Right atrium auricular region (tissue), 2 donors: Measurements from ENCODE around the gene KTN1. TPM values are rescaled to one million over a fixed set of nuclear protein-coding genes. Genes with fewer than 3 reads are reported as not detected.

Experiments used
- DNase-seq: peaks from one replicate; pipeline ENCODE4 v3.0.0-alpha.2; 2019; ENCODE audit warnings: low spot score
- H3K27ac ChIP-seq, 2 donors: fragments of 200-600 bp; sonication (generic); 1 replicate in 1 of 2; 2 replicates in 1 of 2; pipeline ENCODE4 v1.5.1; 2016 to 2019
- H3K27me3 ChIP-seq, 2 donors: fragments of 200-600 bp; sonication (generic); one replicate each; pipeline versions ENCODE4 v1.5.1 to v1.6.0; 2017 to 2019
- H3K36me3 ChIP-seq: fragments of 200-600 bp; sonication (generic); one replicate; pipeline ENCODE4 v1.5.1; 2016
- H3K4me1 ChIP-seq, 2 donors: fragments of 200-600 bp; sonication (generic); one replicate each; pipeline versions ENCODE4 v1.5.1 to v1.6.0; 2017 to 2019
- H3K4me3 ChIP-seq, 2 donors: fragments of 200-600 bp; sonication (generic); 1 replicate in 1 of 2; 2 replicates in 1 of 2; pipeline ENCODE4 v1.5.1; 2017 to 2019; ENCODE audit warnings: mild to moderate bottlenecking in 1 of 2, moderate library complexity in 1 of 2
- H3K9me3 ChIP-seq, 2 donors: fragments of 200-600 bp; sonication (generic); one replicate each; pipeline ENCODE4 v1.5.1; 2019
- CTCF ChIP-seq, 2 donors: fragments of 200-600 bp; sonication (generic); IDR thresholded peaks; one replicate each; pipeline ENCODE4 v1.5.1; 2019; ENCODE audit warnings: antibody characterized with exemption in 2 of 2
- total RNA-seq, 2 donors: library from RNA; depleted of rRNA; stranded (reverse); fragments of >200 nt; gene quantifications; one replicate each; pipeline ENCODE4 v1.1.0, GENCODE V29; 2016

The KTN1 gene
- total RNA-seq, 2 donors from 2014 or later = 128 to 209 TPM

- TF ChIP-seq CTCF (IDR thresholded peaks at IDR 0.05) = no peak
These were observed 151.4 kb downstream of the KTN1 start for GRCh38 chr14:55731311-55731872.

GRCh38 chr14:55731881-55732498, 152.0 kb downstream of the KTN1 start:
- DNase-seq = no peak
- H3K27me3 ChIP-seq = no peaks in the 10 kb centered on the region
- H3K4me1 ChIP-seq = no peaks in the 10 kb centered on the region
- TF ChIP-seq CTCF (IDR thresholded peaks at IDR 0.05) = peak; percentile 26 to 71
- H3K4me3 ChIP-seq = no peak overlapping the region
- no peaks in the 10 kb centered on the region for H3K9me3 ChIP-seq
- H3K36me3 ChIP-seq = no peaks in the 10 kb centered on the region
- H3K27ac ChIP-seq = no peak overlapping the region

More at GRCh38 chr14:55731311-55731872, 151.4 kb downstream of the KTN1 start:
- no peak overlapping the region for H3K27ac ChIP-seq
- peak; percentile 4 for DNase-seq
- H3K36me3 ChIP-seq = no peaks in the 10 kb centered on the region
- H3K9me3 ChIP-seq = no peaks in the 10 kb centered on the region
- no peaks in the 10 kb centered on the region for H3K27me3 ChIP-seq
- no peak overlapping the region for H3K4me3 ChIP-seq
- no peaks in the 10 kb centered on the region for H3K4me1 ChIP-seq

- no peak for TF ChIP-seq CTCF (IDR thresholded peaks at IDR 0.05)
- H3K4me1 ChIP-seq = no peaks in the 10 kb centered on the region
- no peak for DNase-seq
- no peak overlapping the region for H3K4me3 ChIP-seq
- H3K27me3 ChIP-seq = no peaks in the 10 kb centered on the region
- no peaks in the 10 kb centered on the region for H3K36me3 ChIP-seq
- H3K9me3 ChIP-seq = no peaks in the 10 kb centered on the region
- H3K27ac ChIP-seq = no peak overlapping the region
These were observed 153.6 kb downstream of the KTN1 start for GRCh38 chr14:55733599-55733998.

Other genes starting within 250 kb of the KTN1 start
- 10 to 100 TPM in 1 of 2 donors, 1 to 10 TPM in 1; 6.7 to 11.1 TPM for gene ATG14, start 168.4 kb upstream of the KTN1 start, total RNA-seq
- gene TBPL2, start 139.6 kb upstream of the KTN1 start, total RNA-seq = not detected